OCI-LY3 (cell line): ENCODE data around the gene GPR65.

Source experiments
- CTCF ChIP-seq: fragments of 200-600, 300-600 bp; sonication (generic); IDR thresholded peaks from 2 replicates; pipeline ENCODE4 v1.5.1; 2014; ENCODE audit warnings: antibody characterized with exemption, low read length, low read depth
- EZH2phosphoT487 ChIP-seq: fragments of 200-600 bp; shearing (Covaris generic); IDR thresholded peaks from 2 replicates; pipeline ENCODE4 v1.6.1; 2018; ENCODE audit warnings: antibody characterized with exemption, mixed run types, low read depth

- TF ChIP-seq CTCF: no peak
- no peak for TF ChIP-seq EZH2phosphoT487
Observed at GRCh38 chr14:88023658-88024187, 18.8 kb downstream of the GPR65 start.
